Neuronal stem cell (in vitro differentiated cells): Measurements from ENCODE around the gene GDI2.

ENCODE experiments used
- DNase-seq: peaks from one replicate; pipeline ENCODE4 v3.0.0-alpha.2; 2013; ENCODE audit warnings: low spot score
- H2AFZ ChIP-seq: one replicate; pipeline ENCODE4 v1.6.1; 2013; ENCODE audit warnings: mild to moderate bottlenecking, low read length, inconsistent platforms
- H2AK5ac ChIP-seq: 2 replicates; pipeline ENCODE4 v1.6.1; 2013; ENCODE audit warnings: low read depth, mild to moderate bottlenecking, inconsistent platforms, low read length, moderate library complexity, mixed read lengths
- H2BK120ac ChIP-seq: 2 replicates; pipeline ENCODE4 v1.6.1; 2013; ENCODE audit warnings: low read depth, mild to moderate bottlenecking, inconsistent platforms, low read length, moderate library complexity, mixed read lengths
- H2BK12ac ChIP-seq: one replicate; pipeline ENCODE4 v1.6.1; 2013; ENCODE audit warnings: low read length, inconsistent platforms
- H2BK15ac ChIP-seq: 2 replicates; pipeline ENCODE4 v1.6.1; 2013; ENCODE audit warnings: mild to moderate bottlenecking, low read length, inconsistent platforms, mixed read lengths
- H2BK5ac ChIP-seq: one replicate; pipeline ENCODE4 v1.6.1; 2013; ENCODE audit warnings: inconsistent platforms, mild to moderate bottlenecking, low read length, moderate library complexity
- H3K14ac ChIP-seq: one replicate; pipeline ENCODE4 v1.6.1; 2013; ENCODE audit warnings: low read length, inconsistent platforms
- H3K18ac ChIP-seq: 2 replicates; pipeline ENCODE4 v1.6.1; 2013; ENCODE audit warnings: low read length, inconsistent platforms
- H3K23ac ChIP-seq: 2 replicates; pipeline ENCODE4 v1.6.1; 2013; ENCODE audit warnings: low read depth, mild to moderate bottlenecking, mixed read lengths, low read length, inconsistent platforms; ENCODE audit not compliant: poor library complexity
- H3K27ac ChIP-seq: replicated peaks from 3 replicates; pipeline ENCODE4 v1.5.1; 2013; ENCODE audit warnings: low read length, inconsistent platforms
- H3K27me3 ChIP-seq, 3 experiments: 2 replicates each; pipeline ENCODE4 v1.6.1; 2013; ENCODE audit warnings: low read length in 3 of 3, mild to moderate bottlenecking in 2 of 3, inconsistent platforms in 1 of 3, low read depth in 1 of 3, mixed read lengths in 1 of 3, moderate library complexity in 1 of 3; ENCODE audit not compliant: control insufficient read depth in 3 of 3, insufficient read depth in 3 of 3
- H3K36me3 ChIP-seq, 2 donors: replicated peaks in 1 of 2; 2 replicates each; pipeline ENCODE4 v1.6.1; 2013; ENCODE audit warnings: low read length in 2 of 2; ENCODE audit not compliant: control insufficient read depth in 2 of 2, insufficient read depth in 2 of 2
- H3K4ac ChIP-seq: 2 replicates; pipeline ENCODE4 v1.6.1; 2013; ENCODE audit warnings: inconsistent platforms, mild to moderate bottlenecking, low read length, moderate library complexity
- H3K4me1 ChIP-seq, 2 donors: 1 replicate in 1 of 2; 2 replicates in 1 of 2; pipeline ENCODE4 v1.6.1; 2013; ENCODE audit warnings: low read length in 2 of 2, low read depth in 1 of 2; ENCODE audit not compliant: control insufficient read depth in 2 of 2, insufficient read depth in 1 of 2
- H3K4me2 ChIP-seq: one replicate; pipeline ENCODE4 v1.6.1; 2013; ENCODE audit warnings: mild to moderate bottlenecking, low read length, inconsistent platforms; ENCODE audit not compliant: insufficient read depth, poor library complexity, severe bottlenecking
- H3K4me3 ChIP-seq, 2 donors: 2 replicates each; pipeline ENCODE4 v1.5.1; 2013; ENCODE audit warnings: low read length in 2 of 2, mild to moderate bottlenecking in 2 of 2, inconsistent platforms in 1 of 2, moderate library complexity in 1 of 2
- H3K79me1 ChIP-seq: one replicate; pipeline ENCODE4 v1.6.1; 2013; ENCODE audit warnings: low read depth, mild to moderate bottlenecking, inconsistent platforms, low read length, moderate library complexity
- H3K9ac ChIP-seq: one replicate; pipeline ENCODE4 v1.6.1; 2013; ENCODE audit warnings: mild to moderate bottlenecking, low read depth, low read length, inconsistent platforms; ENCODE audit not compliant: poor library complexity
- H3K9me3 ChIP-seq, 2 donors: replicated peaks in 1 of 2; 2 replicates each; pipeline versions ENCODE3 to v1.6.1; 2013; ENCODE audit warnings: low read length in 2 of 2, mild to moderate bottlenecking in 2 of 2, inconsistent platforms in 1 of 2, low read depth in 1 of 2, mixed read lengths in 1 of 2, moderate library complexity in 1 of 2; ENCODE audit not compliant: control insufficient read depth in 2 of 2, insufficient read depth in 1 of 2
- H4K8ac ChIP-seq: one replicate; pipeline ENCODE4 v1.6.1; 2013; ENCODE audit warnings: low read depth, mild to moderate bottlenecking, inconsistent platforms, low read length, moderate library complexity
- H4K91ac ChIP-seq: one replicate; pipeline ENCODE4 v1.6.1; 2013; ENCODE audit warnings: low read length, low read depth, mild to moderate bottlenecking, inconsistent platforms; ENCODE audit not compliant: poor library complexity
- WGBS, 2 donors: extraction: QIAGEN DNeasy Blood & Tissue Kit; methylation state at CpG; one replicate each; pipeline ENCODE4 v1.1.7; 2013; ENCODE audit warnings: missing lambda C conversion rate in 2 of 2, mixed read lengths in 1 of 2; ENCODE audit not compliant: insufficient read length in 2 of 2, insufficient replicate concordance in 1 of 2; ENCODE audit errors: extremely low coverage in 2 of 2; 5-methylcytosine and 5-hydroxymethylcytosine counted together

The GDI2 gene

GRCh38 chr10:5805260-5805659, 8.0 kb downstream of the GDI2 start:
- Histone ChIP-seq H3K9ac (no peak overlapping the region), H3K23ac (no peak overlapping the region), H3K9me3 (peaks cover 3 to 5% of the 10 kb centered on the region in 2 donors), H3K27me3 (no peaks in the 10 kb centered on the region), H2AFZ (no peak overlapping the region), H3K18ac (no peak overlapping the region), H2BK15ac (no peak overlapping the region), H3K14ac (no peak overlapping the region), H3K4ac (no peak overlapping the region), H3K4me2 (no peak overlapping the region), H3K79me1 (peaks cover 4% of the 10 kb centered on the region), H3K4me1 (peaks cover 0 to 5% of the 10 kb centered on the region in 2 donors), H2AK5ac (no peak overlapping the region), H4K8ac (no peak overlapping the region), H4K91ac (no peak overlapping the region), H3K27ac (no peak overlapping the region), H2BK5ac (no peak overlapping the region), H3K36me3 (peaks cover 5 to 86% of the 10 kb centered on the region in 2 donors), H3K4me3 (no peak overlapping the region), H2BK120ac (no peak overlapping the region), H2BK12ac (no peak overlapping the region)
- no peak for DNase-seq
- WGBS, 2 donors = no CpG with 5 or more reads among the region's 2 CpGs

DNA sequence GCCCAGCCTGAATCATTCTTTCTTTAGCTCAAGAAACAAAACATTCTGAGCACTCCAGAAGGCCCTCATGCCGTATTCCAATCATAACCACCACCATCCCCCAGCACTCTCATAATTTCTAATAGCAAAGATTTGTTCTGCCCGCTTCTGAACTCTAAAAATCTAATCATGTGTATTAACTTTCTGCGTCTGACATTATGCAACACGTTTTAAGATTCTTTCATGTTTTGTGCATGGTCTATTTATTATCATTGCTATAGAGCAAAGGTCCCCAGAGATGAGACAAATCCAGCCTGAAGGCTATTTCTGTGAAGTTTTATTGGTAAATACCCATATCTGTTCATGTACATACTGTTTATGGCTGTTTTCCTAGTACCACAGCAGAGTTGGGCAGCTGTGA, 8.8 kb downstream of the GDI2 start:
- Histone ChIP-seq H3K4ac (no peak overlapping the region), H3K14ac (no peak overlapping the region), H2BK5ac (no peak overlapping the region), H4K91ac (no peak overlapping the region), H2BK120ac (no peak overlapping the region), H2AK5ac (no peak overlapping the region), H4K8ac (no peak overlapping the region), H2AFZ (no peak overlapping the region), H3K4me2 (no peak overlapping the region), H3K9me3 (peaks cover 3 to 5% of the 10 kb centered on the region in 2 donors), H3K27me3 (no peaks in the 10 kb centered on the region), H2BK15ac (no peak overlapping the region), H3K9ac (no peak overlapping the region), H3K23ac (no peak overlapping the region), H3K4me1 (no peaks in the 10 kb centered on the region), H3K36me3 (peaks cover 5 to 89% of the 10 kb centered on the region in 2 donors), H3K27ac (no peak overlapping the region), H2BK12ac (no peak overlapping the region), H3K18ac (no peak overlapping the region), H3K4me3 (no peak overlapping the region), H3K79me1 (peaks cover 4% of the 10 kb centered on the region)
- no peak for DNase-seq
- WGBS, 2 donors = no CpG with 5 or more reads among the region's 4 CpGs

DNA sequence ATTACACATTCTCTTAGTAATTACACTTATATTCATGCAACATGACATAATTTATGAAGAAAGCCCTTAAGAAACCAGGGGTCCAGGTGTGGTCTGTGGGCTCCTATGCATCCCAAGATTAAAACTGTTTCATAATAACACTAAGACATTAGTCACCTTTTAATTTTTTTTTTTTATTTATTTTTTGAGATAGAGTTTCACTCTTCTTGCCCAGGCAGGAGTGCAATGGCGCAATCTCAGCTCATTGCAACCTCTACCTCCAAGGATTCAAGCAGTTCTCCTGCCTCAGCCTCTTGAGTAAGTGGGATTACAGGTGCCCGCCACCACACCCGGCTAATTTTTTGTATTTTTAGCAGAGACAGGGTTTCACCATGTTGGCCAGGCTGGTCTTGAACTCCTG, 12.5 kb downstream of the GDI2 start:
- Histone ChIP-seq H2AFZ (no peak overlapping the region), H2AK5ac (no peak overlapping the region), H3K18ac (no peak overlapping the region), H3K36me3 (peaks cover 11 to 91% of the 10 kb centered on the region in 2 donors), H3K27ac (no peak overlapping the region), H3K27me3 (no peaks in the 10 kb centered on the region), H4K8ac (no peak overlapping the region), H2BK120ac (no peak overlapping the region), H3K4me2 (no peak overlapping the region), H3K4ac (no peak overlapping the region), H3K14ac (no peak overlapping the region), H4K91ac (no peak overlapping the region), H2BK5ac (no peak overlapping the region), H3K79me1 (peaks cover 7% of the 10 kb centered on the region), H2BK12ac (no peak overlapping the region), H3K4me3 (no peak overlapping the region), H3K9ac (no peak overlapping the region), H3K23ac (no peak overlapping the region), H2BK15ac (no peak overlapping the region), H3K4me1 (no peaks in the 10 kb centered on the region), H3K9me3 (peaks cover 3 to 5% of the 10 kb centered on the region in 2 donors)
- DNase-seq = no peak
- no CpG with 5 or more reads among the region's 3 CpGs for WGBS, 2 donors

DNA sequence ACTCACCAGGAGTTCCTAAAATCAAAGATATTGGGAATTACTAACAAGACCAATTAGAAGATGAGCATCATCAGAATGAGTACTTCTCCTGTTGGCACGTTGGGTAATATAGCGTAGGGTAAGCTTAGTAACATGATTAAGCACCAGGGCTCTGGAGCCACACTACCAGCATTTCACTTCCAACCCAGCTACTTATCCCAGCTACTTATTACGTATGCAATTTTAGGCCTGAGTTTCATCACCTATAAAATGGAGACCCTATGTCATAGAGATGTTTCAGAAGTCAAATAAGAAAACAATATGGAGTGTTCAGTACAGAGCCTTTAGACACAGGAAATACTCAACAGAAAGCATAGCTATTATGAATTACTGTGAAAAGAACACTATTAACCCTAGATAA, 19.0 kb downstream of the GDI2 start:
- H2BK5ac ChIP-seq = no peak overlapping the region
- H3K9ac ChIP-seq = no peak overlapping the region
- H3K18ac ChIP-seq = no peak overlapping the region
- no peaks in the 10 kb centered on the region for H3K9me3 ChIP-seq
- no peaks in the 10 kb centered on the region for H3K27me3 ChIP-seq
- H3K4me1 ChIP-seq = no peaks in the 10 kb centered on the region
- H2BK12ac ChIP-seq = no peak overlapping the region
- no peak overlapping the region for H3K23ac ChIP-seq
- H3K4me3 ChIP-seq = no peak overlapping the region
- peaks cover 23 to 98% of the 10 kb centered on the region in 2 donors for H3K36me3 ChIP-seq
- H4K8ac ChIP-seq = no peak overlapping the region
- H3K14ac ChIP-seq = no peak overlapping the region
- no peak overlapping the region for H2BK120ac ChIP-seq
- WGBS, 2 donors = no CpG with 5 or more reads among the region's 3 CpGs
- H3K4me2 ChIP-seq = no peak overlapping the region
- no peak overlapping the region for H3K27ac ChIP-seq
- H2AFZ ChIP-seq = no peak overlapping the region
- H3K4ac ChIP-seq = no peak overlapping the region
- peaks cover 3% of the 10 kb centered on the region for H3K79me1 ChIP-seq
- no peak overlapping the region for H2BK15ac ChIP-seq
- H2AK5ac ChIP-seq = no peak overlapping the region
- no peak for DNase-seq
- no peak overlapping the region for H4K91ac ChIP-seq
